AG04449 (cell line): ENCODE measurements around the gene ARL6IP5.
A peak's percentile ranks its signal among the peaks of the same experiment; 100 is the strongest.

ENCODE experiments used
- CTCF ChIA-PET: fragments of 350-600 bp; formaldehyde crosslinking; extraction: SDS; loops from one replicate; lab custom pipeline; 2021; ENCODE audit warnings: antibody characterized with exemption; lab: Yijun Ruan, JAX
- POLR2A ChIA-PET: fragments of 400-600, 350-600 bp; formaldehyde crosslinking; extraction: SDS; loops from one replicate; lab custom pipeline; 2020; ENCODE audit warnings: antibody characterized with exemption, inconsistent platforms; lab: Yijun Ruan, JAX
- DNase-seq: peaks from one replicate; pipeline ENCODE4 v3.0.0-alpha.2; 2010; ENCODE audit warnings: low read depth, low spot score
- H3K4me3 ChIP-seq: 2 replicates; pipeline ENCODE4 v1.5.1; 2011; ENCODE audit warnings: low read depth, mild to moderate bottlenecking, control low read depth, low read length
- TF ChIP-seq, protein P1 (sequence below): IDR thresholded peaks from one replicate; pipeline ENCODE4 v1.5.1; 2011; ENCODE audit warnings: mild to moderate bottlenecking, moderate library complexity, low read length, control low read depth, inconsistent platforms; ENCODE audit not compliant: insufficient read depth; ENCODE audit errors: missing control alignments

Gene ARL6IP5

DNA sequence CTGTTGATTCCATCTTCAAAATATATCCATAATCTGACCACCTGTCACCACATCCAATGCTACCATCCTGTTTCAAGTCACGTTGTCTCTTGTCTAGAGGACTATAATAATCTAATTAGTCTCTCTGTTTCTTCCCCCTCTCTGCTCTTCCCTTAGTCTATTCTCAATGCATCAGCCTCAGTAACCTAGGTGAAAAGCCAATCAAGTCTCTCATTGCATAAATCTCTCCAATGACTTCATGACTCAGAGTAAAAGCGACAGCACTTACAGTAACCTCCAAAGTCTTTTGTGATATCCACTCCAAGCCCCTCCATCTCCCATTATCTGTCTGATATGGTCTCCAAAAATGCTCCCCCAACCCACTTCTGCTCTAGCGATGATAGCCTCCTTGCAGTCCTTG lies 11.8 kb upstream of the ARL6IP5 start:
- ChIA-PET POLR2A (no interaction called here), CTCF (no interaction called here)
- DNase-seq = no peak
- no peak overlapping the region for H3K4me3 ChIP-seq
- TF ChIP-seq, protein P1, sequence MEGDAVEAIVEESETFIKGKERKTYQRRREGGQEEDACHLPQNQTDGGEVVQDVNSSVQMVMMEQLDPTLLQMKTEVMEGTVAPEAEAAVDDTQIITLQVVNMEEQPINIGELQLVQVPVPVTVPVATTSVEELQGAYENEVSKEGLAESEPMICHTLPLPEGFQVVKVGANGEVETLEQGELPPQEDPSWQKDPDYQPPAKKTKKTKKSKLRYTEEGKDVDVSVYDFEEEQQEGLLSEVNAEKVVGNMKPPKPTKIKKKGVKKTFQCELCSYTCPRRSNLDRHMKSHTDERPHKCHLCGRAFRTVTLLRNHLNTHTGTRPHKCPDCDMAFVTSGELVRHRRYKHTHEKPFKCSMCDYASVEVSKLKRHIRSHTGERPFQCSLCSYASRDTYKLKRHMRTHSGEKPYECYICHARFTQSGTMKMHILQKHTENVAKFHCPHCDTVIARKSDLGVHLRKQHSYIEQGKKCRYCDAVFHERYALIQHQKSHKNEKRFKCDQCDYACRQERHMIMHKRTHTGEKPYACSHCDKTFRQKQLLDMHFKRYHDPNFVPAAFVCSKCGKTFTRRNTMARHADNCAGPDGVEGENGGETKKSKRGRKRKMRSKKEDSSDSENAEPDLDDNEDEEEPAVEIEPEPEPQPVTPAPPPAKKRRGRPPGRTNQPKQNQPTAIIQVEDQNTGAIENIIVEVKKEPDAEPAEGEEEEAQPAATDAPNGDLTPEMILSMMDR = no peak

DNA sequence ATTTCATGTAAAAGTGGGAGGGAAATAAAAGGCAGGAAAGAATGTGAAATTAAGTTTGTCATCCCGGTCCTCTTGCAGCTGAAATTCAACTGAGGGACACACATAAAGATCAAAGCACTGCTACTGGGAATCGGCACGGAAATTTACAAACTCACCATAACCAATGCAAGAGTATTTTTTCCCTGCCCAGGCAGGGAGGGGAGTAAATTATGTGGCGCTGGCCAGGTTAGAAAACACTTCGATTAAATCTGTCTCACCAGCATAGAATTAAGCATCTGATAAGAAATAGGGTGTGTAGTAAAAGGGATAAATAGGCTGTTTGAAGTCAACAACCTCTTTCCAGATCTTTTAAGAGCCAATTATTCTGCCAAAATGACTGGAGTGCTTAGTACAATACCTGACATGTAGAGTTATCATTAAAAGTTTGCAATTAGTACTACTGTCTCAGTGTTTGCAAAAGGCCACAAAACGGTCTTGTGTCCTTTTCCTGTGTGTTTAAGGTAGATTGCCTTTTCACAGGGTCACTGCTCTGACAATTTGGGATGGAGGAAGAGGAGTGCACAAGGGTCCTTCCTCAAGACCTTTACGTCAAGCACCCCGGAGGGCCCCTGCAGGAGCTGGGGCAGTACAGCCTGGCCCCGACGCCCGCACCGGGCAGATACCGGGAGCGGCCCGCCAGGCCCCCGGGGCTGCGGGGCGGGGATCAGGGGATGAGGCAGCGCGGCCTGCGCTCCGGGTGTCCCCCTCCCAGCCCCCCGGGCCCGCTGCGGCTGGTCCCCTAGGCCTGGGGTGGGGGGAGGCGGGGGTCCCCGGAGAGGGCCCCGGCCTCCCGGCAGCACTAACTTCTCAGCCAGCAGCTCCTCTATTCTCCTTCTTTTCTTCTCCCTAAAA lies 5.2 kb upstream of the ARL6IP5 start:
- H3K4me3 ChIP-seq = peak overlapping the region; percentile 62
- TF ChIP-seq, protein P1 = no peak
- CTCF ChIA-PET = interaction anchor here (0.7 kb wide), 1 partner anchor 35 kb away, joined by 3 read pairs; no protein-coding TSS in a partner anchor
- no peak for DNase-seq
- POLR2A ChIA-PET = no interaction called here

DNA sequence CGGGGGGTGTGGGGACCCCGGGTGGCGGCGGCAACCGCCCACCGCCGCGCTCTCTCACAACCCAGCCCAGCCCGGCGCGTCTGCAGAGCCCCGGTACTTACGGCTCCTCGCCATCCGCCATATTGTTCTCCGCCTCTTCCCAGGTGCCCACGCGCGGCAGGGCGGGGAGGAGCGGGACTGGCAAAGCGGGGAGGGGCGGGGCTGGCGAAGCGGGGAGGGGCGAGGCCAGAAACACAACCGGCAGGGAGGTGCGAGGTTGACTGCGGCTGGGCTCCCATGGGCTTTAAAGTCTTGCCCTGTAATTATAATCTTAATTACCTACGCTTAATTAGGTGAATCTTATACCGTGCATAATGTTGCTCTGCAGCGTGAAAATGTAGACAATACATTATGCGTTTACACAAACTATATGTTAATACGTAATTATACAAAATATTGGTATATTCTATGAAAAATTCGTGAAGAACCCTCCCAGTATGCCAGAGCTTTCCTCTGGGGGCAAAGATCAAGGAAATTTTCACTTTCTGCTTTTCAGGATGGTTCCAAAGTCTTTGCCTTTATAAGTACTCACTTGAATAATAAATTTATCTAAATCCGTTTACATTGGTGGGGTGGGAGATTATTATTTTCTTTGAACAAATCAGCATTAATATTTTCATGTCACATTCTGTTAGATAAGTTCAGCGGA lies 4.4 kb upstream of the ARL6IP5 start, which contains the start of gene UBA3:
Gene UBA3, minus strand, starts transcription at position 133 of the 688 bp plus-strand sequence. Its CDS starts 12 bp downstream, at position 121.
- TF ChIP-seq, protein P1 = no peak
- H3K4me3 ChIP-seq = peak within 1 kb of the TSS; percentile 62
- ChIA-PET CTCF (no interaction called here), POLR2A (interaction anchor here (0.6 kb wide), 1 partner anchor 28 kb away, joined by 3 read pairs; the partner anchor contains the start of gene TMF1)
- DNase-seq = no peak

DNA sequence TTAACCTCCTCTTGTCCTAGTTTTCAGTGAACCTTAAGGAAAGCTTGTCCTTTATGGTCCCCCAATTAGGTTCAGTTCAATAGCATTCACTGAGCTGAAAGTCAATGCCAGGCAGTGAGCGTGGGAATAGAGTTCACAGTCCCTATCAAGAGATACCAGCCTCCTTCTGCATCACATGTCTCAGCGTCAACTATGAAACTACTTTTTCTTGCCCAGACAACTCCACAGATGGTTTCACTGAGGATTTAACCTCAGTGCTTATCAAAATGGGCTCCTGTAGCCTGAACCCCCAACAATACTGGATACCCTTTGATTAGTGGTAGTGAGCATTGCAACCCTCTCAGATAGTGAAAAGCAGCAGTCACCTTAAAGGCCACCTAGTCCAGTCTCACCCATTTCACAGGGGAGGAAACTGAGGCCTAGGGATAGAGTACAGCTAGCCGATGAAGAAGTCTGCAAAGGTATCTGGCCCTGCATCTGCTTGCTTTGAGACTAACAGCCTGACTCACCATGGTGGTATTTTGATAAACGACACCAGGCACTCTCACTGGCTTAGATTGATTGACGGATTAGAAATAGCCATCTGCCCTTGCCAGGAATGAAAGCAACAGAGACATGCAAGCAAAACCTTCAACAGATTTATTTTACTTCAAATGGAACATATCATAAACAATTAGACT lies 3.0 kb upstream of the ARL6IP5 start:
- CTCF ChIA-PET = no interaction called here
- H3K4me3 ChIP-seq = no peak overlapping the region
- POLR2A ChIA-PET = interaction anchor here (1.4 to 1.5 kb wide), 2 partner anchors 10 to 29 kb away, joined by 3 to 4 read pairs; partner anchors contain the start of gene TMF1
- no peak for DNase-seq
- TF ChIP-seq, protein P1 = no peak

DNA sequence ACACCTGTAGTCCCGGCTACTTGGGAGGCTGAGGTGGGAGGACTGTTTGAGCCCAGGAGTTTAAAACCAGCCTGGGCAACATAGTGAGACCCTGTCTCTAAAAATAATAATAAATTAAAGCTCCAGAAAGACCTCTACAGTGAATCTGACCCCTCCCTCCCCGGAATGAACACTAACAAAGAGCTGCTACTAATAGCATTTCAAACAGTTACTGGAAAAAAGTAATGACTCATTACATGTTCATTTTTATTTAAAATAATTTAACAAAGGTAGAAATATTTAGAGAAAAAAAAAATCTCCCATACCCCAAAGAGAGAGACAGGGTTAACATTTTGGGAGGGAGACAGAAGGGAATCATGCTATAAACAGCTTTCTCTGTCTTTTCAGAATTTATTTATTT lies 2.4 kb upstream of the ARL6IP5 start:
- no peak for DNase-seq
- ChIA-PET CTCF (interaction anchor here (1.1 kb wide), 1 partner anchor 39 kb away, joined by 4 read pairs; no protein-coding TSS in a partner anchor), POLR2A (interaction anchor here (1.4 to 1.5 kb wide), 2 partner anchors 10 to 30 kb away, joined by 3 to 4 read pairs; partner anchors contain the start of gene TMF1)
- TF ChIP-seq, protein P1 = no peak
- H3K4me3 ChIP-seq = no peak overlapping the region
